ENCODE results near the gene HEXB.
"Not testable (repeated sequence)": the region's sequence is repeated elsewhere in the genome, so short reads cannot be mapped to it uniquely, and the experiment has no call there.

HEXB gene

GRCh38 chr5:74659172-74659571 is 25.9 kb upstream of the HEXB start:
- DNase-seq: no peak

- DNase-seq: no peak
Measured at GRCh38 chr5:74660140-74660539, 24.9 kb upstream of the HEXB start.

GRCh38 chr5:74660873-74661272 is 24.2 kb upstream of the HEXB start:
- peak; percentile 29 to 58 (median 39) for DNase-seq

GRCh38 chr5:74664551-74664950 is 20.5 kb upstream of the HEXB start:
- DNase-seq: no peak

- peak; percentile 42 to 71 (median 60) for DNase-seq
Measured at GRCh38 chr5:74665273-74665672, 19.8 kb upstream of the HEXB start.

- DNase-seq: no peak
Measured at GRCh38 chr5:74665816-74666215, 19.2 kb upstream of the HEXB start.

GRCh38 chr5:74667396-74667795 is 17.6 kb upstream of the HEXB start:
- peak; percentile 75 to 89 (median 86) for DNase-seq

- DNase-seq: no peak
Measured at GRCh38 chr5:74669821-74670220, 15.2 kb upstream of the HEXB start.

GRCh38 chr5:74670396-74671038 is 14.5 kb upstream of the HEXB start:
- DNase-seq: no peak

GRCh38 chr5:74672215-74672877 is 12.7 kb upstream of the HEXB start:
- no peak for DNase-seq

GRCh38 chr5:74673011-74673790 is 11.8 kb upstream of the HEXB start:
- DNase-seq: peak; percentile 25 to 80 (median 62)

GRCh38 chr5:74676466-74676865 is 8.6 kb upstream of the HEXB start:
- DNase-seq: not testable (repeated sequence)

- not testable (repeated sequence) for DNase-seq
Measured at GRCh38 chr5:74678123-74678522, 6.9 kb upstream of the HEXB start.

- not testable (repeated sequence) for DNase-seq
Measured at GRCh38 chr5:74679300-74679699, 5.7 kb upstream of the HEXB start.

- DNase-seq: peak; percentile 16 to 55 (median 36)
Measured at GRCh38 chr5:74679966-74680365, 5.1 kb upstream of the HEXB start.

- DNase-seq: peak; percentile 88 to 96 (median 90)
Measured at GRCh38 chr5:74685979-74686631, 1.1 kb downstream of the HEXB start.

- DNase-seq: peak in 2 of 4 experiments; percentile 17 to 23
Measured at GRCh38 chr5:74686962-74687751, 2.1 kb downstream of the HEXB start.

- DNase-seq: peak; percentile 60 to 75 (median 69)
Measured at GRCh38 chr5:74693191-74693590, 8.2 kb downstream of the HEXB start.

GRCh38 chr5:74717596-74717995 is 32.6 kb downstream of the HEXB start:
- no peak for DNase-seq

- no peak for DNase-seq
Measured at GRCh38 chr5:74722271-74722670, 37.2 kb downstream of the HEXB start.

GRCh38 chr5:74725331-74725730 is 40.3 kb downstream of the HEXB start:
- no peak for DNase-seq

- DNase-seq: no peak
Measured at GRCh38 chr5:74736759-74737158, 51.7 kb downstream of the HEXB start.

Data from suppressor macrophage (primary cell).